Mesodermal cell (in vitro differentiated cells): ENCODE data around the gene GTF2H3.
A peak's percentile ranks its signal among the peaks of the same experiment; 100 is the strongest.

ENCODE experiments used
- H3K27ac ChIP-seq: 2 replicates; pipeline ENCODE4 v1.7.0; 2013; ENCODE audit warnings: mild to moderate bottlenecking, low read depth, low read length, moderate library complexity; ENCODE audit not compliant: severe bottlenecking
- H3K36me3 ChIP-seq: 2 replicates; pipeline ENCODE4 v1.7.1; 2013; ENCODE audit warnings: mild to moderate bottlenecking, low read length, moderate library complexity; ENCODE audit not compliant: control insufficient read depth, insufficient read depth
- H3K4me1 ChIP-seq: one replicate; pipeline ENCODE4 v1.7.1; 2013; ENCODE audit warnings: mild to moderate bottlenecking, low read length; ENCODE audit not compliant: insufficient read depth, control insufficient read depth, poor library complexity, severe bottlenecking
- H3K4me3 ChIP-seq: 2 replicates; pipeline ENCODE4 v1.7.0; 2013; ENCODE audit warnings: low read length, control low read depth, mild to moderate bottlenecking; ENCODE audit not compliant: insufficient read depth, poor library complexity, severe bottlenecking; ENCODE audit errors: extremely low read depth
- H3K9me3 ChIP-seq: 2 replicates; pipeline ENCODE4 v1.7.1; 2013; ENCODE audit warnings: mild to moderate bottlenecking, low read length, moderate library complexity; ENCODE audit not compliant: control insufficient read depth
- WGBS, 2 experiments: methylation state at CpG; one replicate each; pipeline ENCODE4 v1.1.5; 2013; ENCODE audit warnings: missing lambda C conversion rate in 2 of 2; ENCODE audit not compliant: insufficient coverage in 2 of 2; 5-methylcytosine and 5-hydroxymethylcytosine counted together

The GTF2H3 gene

GRCh38 chr12:123607756-123608155 lies 25.9 kb upstream of the GTF2H3 start:
- H3K9me3 ChIP-seq: no peaks in the 10 kb centered on the region
- H3K27ac ChIP-seq: no peak overlapping the region
- H3K4me3 ChIP-seq: no peak overlapping the region
- peaks cover 2% of the 10 kb centered on the region for H3K4me1 ChIP-seq
- 79 to 100% methylated on average over 3 to 4 of the region's 4 CpGs for WGBS, 2 experiments
- peaks cover 91% of the 10 kb centered on the region for H3K36me3 ChIP-seq

- WGBS, 2 experiments: 98% methylated on average over 6 of the region's 8 CpGs
- Histone ChIP-seq H3K9me3 (no peaks in the 10 kb centered on the region), H3K4me3 (no peak overlapping the region), H3K36me3 (peaks cover 95% of the 10 kb centered on the region), H3K4me1 (peaks cover 2% of the 10 kb centered on the region), H3K27ac (no peak overlapping the region)
These were observed 25.4 kb upstream of the GTF2H3 start for GRCh38 chr12:123608182-123608581.

GRCh38 chr12:123614110-123614509 lies 19.5 kb upstream of the GTF2H3 start:
- no peaks in the 10 kb centered on the region for H3K9me3 ChIP-seq
- WGBS, 2 experiments: 100% methylated on average over 1 of the region's 2 CpGs; no CpG with 5 or more reads in 1 of the 2 experiments
- no peaks in the 10 kb centered on the region for H3K4me1 ChIP-seq
- peaks cover 95% of the 10 kb centered on the region for H3K36me3 ChIP-seq
- no peak overlapping the region for H3K27ac ChIP-seq
- no peak overlapping the region for H3K4me3 ChIP-seq

- WGBS, 2 experiments: 93 to 100% methylated on average over 4 of the region's 4 CpGs
- no peak overlapping the region for H3K27ac ChIP-seq
- H3K4me1 ChIP-seq: no peaks in the 10 kb centered on the region
- H3K9me3 ChIP-seq: no peaks in the 10 kb centered on the region
- no peak overlapping the region for H3K4me3 ChIP-seq
- peaks cover 95% of the 10 kb centered on the region for H3K36me3 ChIP-seq
These were observed 19.1 kb upstream of the GTF2H3 start for GRCh38 chr12:123614531-123614930.

GRCh38 chr12:123617144-123617543 lies 16.5 kb upstream of the GTF2H3 start:
- 100% methylated on average over 1 of the region's 3 CpGs; no CpG with 5 or more reads in 1 of the 2 experiments for WGBS, 2 experiments
- Histone ChIP-seq H3K36me3 (peaks cover 93% of the 10 kb centered on the region), H3K4me3 (no peak overlapping the region)

GRCh38 chr12:123617580-123617979 lies 16.0 kb upstream of the GTF2H3 start:
- Histone ChIP-seq H3K4me1 (no peaks in the 10 kb centered on the region), H3K4me3 (no peak overlapping the region), H3K27ac (no peak overlapping the region), H3K36me3 (peaks cover 93% of the 10 kb centered on the region), H3K9me3 (no peaks in the 10 kb centered on the region)
- whole genome bisulfite sequencing, 2 experiments: 94 to 98% methylated on average over 9 to 13 of the region's 13 CpGs

More at GRCh38 chr12:123617144-123617543, 16.5 kb upstream of the GTF2H3 start:
- Histone ChIP-seq H3K4me1 (no peaks in the 10 kb centered on the region), H3K27ac (no peak overlapping the region), H3K9me3 (no peaks in the 10 kb centered on the region)

GRCh38 chr12:123621101-123621500 lies 12.5 kb upstream of the GTF2H3 start:
- no peak overlapping the region for H3K4me3 ChIP-seq
- H3K9me3 ChIP-seq: no peaks in the 10 kb centered on the region
- H3K27ac ChIP-seq: no peak overlapping the region
- H3K36me3 ChIP-seq: peaks cover 92% of the 10 kb centered on the region
- WGBS, 2 experiments: 89 to 97% methylated on average over 7 to 8 of the region's 8 CpGs
- no peaks in the 10 kb centered on the region for H3K4me1 ChIP-seq

GRCh38 chr12:123621619-123622530 lies 11.8 kb upstream of the GTF2H3 start:
- no peaks in the 10 kb centered on the region for H3K9me3 ChIP-seq
- no peak overlapping the region for H3K4me3 ChIP-seq
- peaks cover 92% of the 10 kb centered on the region for H3K36me3 ChIP-seq
- WGBS, 2 experiments: 88 to 94% methylated on average over 13 to 14 of the region's 15 CpGs
- no peak overlapping the region for H3K27ac ChIP-seq
- no peaks in the 10 kb centered on the region for H3K4me1 ChIP-seq

- H3K27ac ChIP-seq: peak overlapping the region; percentile 85
- peaks cover 6% of the 10 kb centered on the region for H3K4me1 ChIP-seq
- no peaks in the 10 kb centered on the region for H3K9me3 ChIP-seq
- WGBS, 2 experiments: 13 to 17% methylated on average over 8 to 16 of the region's 19 CpGs
- H3K4me3 ChIP-seq: peak overlapping the region; percentile 96
- peaks cover 36% of the 10 kb centered on the region for H3K36me3 ChIP-seq
These were observed 523 bp downstream of the GTF2H3 start for GRCh38 chr12:123634142-123634561.

GRCh38 chr12:123643911-123644310 lies 10.3 kb downstream of the GTF2H3 start:
- no peak overlapping the region for H3K4me3 ChIP-seq
- WGBS, 2 experiments: 85% methylated on average over 4 of the region's 7 CpGs; no CpG with 5 or more reads in 1 of the 2 experiments
- peaks cover 68% of the 10 kb centered on the region for H3K36me3 ChIP-seq
- no peak overlapping the region for H3K27ac ChIP-seq
- H3K9me3 ChIP-seq: no peaks in the 10 kb centered on the region
- H3K4me1 ChIP-seq: no peaks in the 10 kb centered on the region

- Histone ChIP-seq H3K4me3 (no peak overlapping the region), H3K9me3 (no peaks in the 10 kb centered on the region), H3K4me1 (no peaks in the 10 kb centered on the region), H3K36me3 (peaks cover 78% of the 10 kb centered on the region), H3K27ac (no peak overlapping the region)
- WGBS, 2 experiments: 92 to 97% methylated on average over 2 to 3 of the region's 3 CpGs
These were observed 11.8 kb downstream of the GTF2H3 start for GRCh38 chr12:123645380-123645779.
